ENCODE results near the gene GRM2.
"Not testable (repeated sequence)": the region's sequence is repeated elsewhere in the genome, so short reads cannot be mapped to it uniquely, and the experiment has no call there.

GRM2 gene

DNA sequence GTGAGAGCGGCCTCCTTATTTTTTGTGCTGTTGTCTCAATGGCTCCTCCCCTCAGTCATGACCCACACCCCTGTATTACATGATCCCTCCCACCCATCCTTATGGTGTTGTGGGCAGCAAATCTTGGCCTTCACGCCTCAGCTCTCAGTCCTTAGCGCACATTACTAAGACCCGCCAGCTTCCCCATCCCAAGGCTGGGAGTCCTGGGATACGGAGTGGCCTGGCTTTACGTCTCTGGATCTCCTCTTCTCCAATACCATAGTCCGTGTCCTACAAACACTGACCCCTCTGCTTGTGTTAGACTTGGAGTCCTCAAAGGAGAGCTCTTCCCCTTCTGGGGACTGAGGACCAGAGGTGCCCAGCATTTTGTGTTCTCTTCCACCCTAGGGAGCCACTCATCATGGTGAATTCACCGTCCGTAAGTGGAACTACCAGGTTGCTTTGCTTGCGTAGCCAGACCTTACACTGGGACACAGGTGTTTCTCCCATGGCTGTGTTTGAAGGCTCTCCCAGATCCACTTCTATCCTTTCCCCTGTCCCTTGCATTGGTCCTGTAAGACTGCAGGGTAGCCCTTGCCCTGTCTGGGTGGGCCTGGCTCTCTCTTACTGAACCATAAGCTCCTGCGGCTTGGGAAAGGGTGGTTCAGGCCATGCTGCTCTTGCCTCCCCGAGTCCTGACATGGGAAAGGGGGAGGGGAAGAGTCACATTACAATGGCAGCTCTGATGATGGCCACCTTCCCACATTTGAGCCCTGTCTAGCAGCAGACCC lies 13.6 kb downstream of the GRM2 start:
- in situ Hi-C loops (cut with MboI; ENCODE audit: low sequenced_read_pairs): no loop called here

DNA sequence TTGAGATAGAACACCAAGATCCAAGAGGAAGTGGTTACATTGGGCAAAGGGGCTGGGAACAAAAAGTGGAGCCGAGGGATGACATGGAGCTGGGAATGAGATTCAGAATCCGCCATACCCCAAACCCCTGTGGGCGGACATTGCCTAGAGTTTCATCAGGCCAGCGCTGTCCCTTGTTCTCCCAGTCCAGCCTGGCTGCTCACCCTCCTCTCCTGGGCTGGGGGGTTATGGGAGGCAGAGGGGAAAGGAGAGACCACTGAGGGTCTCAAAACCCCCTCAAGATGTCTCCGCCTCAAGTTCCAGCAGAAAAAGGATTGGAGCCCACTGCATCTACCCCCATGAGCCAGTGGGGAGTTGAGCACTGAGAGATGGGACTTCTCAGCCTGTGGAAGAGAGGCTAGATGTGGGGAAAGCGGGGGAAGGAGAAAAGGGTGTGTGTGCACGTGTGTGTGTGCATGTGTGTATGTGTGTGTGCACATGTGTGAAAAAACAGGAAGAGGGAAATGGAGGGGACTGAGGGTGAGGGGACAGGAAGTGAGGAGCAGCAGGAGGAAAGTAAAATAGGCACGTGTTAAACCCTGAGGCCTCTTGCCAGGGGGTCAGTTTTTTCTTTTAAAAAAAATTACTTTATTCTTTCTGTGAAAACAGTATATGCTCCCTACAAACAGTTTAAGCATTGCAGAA lies 14.3 kb downstream of the GRM2 start:
- in situ Hi-C loops (cut with MboI; ENCODE audit: low sequenced_read_pairs): no loop called here

DNA sequence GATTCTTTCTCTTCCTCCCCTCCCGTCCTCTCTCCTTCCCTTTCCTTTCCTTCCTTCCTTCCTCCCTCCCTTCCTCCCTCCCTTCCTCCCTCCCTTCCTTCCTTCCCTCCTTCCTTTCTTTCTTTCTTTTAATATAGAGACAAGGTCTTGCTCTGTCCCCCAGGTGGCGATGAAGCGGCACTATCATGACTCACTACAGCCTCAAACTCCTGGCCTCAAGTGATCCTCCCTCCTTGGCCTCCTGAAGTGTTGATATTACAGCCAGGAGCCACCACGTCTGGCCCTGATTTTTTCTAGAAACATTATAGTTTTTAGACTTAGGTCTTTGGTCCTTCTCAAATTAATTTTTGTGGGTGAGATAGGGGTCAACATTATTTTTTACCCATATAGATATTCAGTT lies 15.5 kb downstream of the GRM2 start:
- in situ Hi-C loops (cut with MboI; ENCODE audit: low sequenced_read_pairs): no loop called here

DNA sequence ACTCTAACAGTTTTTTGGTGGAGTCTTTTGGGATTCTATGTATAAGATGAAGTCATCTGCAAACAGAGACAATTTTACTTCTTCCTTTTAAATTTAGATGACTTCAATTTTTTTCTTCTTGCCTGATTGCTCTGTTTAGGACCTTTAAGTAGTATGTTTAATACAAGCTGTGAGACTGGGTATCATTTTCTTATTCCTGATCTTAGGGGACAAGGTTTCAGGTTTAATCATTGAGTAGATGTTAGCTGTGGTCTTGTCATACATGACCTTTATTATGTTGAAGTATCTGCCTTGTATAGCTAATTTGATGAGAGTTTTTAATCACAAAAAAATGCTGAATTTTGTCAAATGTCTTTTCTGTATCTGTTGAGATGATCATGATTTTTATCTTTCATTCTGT lies 20.6 kb downstream of the GRM2 start:
- in situ Hi-C loops (cut with MboI; ENCODE audit: low sequenced_read_pairs): no loop called here

DNA sequence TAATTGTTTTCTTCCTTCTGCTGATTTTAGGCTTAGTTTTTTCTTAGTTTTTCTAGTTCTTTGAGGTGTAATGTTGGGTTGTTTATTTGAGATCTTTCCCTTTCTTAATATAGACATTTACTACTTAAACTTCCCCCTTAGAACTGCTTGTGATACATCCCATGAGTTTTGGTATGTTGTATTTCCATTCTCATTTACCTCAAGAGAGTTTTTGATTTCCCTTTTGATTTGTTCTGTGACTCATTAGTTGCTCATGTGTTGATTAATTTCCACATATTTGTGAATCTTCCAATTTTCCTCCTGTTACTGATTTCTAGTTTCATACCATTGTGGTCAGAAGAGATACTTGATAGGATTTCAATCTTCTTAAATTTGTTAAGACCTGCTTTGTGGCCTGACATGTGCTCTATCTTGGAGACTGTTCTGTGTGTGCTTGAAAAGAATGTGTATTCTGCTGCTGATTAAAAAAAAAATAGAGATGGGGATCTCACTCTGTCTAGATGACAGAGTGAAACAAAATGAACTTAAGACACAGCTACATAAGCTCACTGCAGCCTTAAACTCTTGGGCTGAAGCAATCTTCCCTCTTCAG lies 22.3 kb downstream of the GRM2 start:
- in situ Hi-C loops (cut with MboI; ENCODE audit: low sequenced_read_pairs): no loop called here

DNA sequence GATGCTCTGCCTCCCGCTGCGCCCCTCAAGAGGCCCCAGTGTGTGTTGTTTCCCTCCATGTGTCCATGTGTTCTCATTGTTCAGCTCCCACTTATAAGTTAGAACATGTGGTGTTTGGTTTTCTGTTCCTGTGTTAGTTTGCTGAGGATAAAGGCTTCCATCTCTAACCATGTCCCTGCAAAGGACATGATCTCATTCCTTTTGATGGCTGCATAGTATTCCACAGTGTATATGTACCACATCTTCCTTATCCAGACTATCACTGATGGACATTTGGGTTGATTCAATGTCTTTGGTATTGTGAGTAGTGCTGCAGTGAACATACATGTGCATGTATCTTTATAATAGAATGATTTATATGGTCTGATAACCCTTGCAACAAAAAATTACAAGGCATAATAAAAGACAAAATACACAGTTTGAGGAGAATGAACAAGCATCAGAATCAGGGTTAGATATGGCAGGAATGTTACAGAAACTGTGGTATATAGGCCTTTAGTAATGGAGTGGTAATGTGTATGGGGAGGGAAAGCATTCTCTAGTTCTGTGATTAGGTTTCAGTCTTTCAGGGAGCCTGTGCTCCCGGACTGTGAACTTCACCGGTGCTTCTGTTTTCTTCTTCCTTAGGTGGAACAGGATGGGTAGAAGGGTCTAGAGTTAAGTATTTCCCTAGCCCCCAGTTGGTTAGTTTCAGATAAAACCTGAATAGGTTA lies 27.1 kb downstream of the GRM2 start:
- in situ Hi-C loops (cut with MboI; ENCODE audit: low sequenced_read_pairs): no loop called here

DNA sequence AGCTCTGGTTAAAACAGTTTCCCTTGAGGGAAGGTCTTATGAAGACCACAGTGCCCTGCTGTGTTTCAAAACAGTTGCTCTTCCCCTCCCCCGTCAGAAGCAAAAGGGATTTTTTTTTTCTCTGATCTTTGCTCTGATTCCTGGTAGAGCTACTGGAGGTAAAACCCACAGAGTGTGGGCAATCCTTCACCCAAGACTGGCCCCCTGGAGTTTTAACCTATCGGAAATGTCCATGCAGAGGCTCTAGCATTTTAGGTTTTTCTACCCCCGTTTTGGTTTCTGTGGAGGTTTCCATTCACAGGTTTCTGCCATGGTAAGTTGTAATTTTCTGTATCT lies 27.7 kb downstream of the GRM2 start:
- in situ Hi-C loops (cut with MboI; ENCODE audit: low sequenced_read_pairs): no loop called here

DNA sequence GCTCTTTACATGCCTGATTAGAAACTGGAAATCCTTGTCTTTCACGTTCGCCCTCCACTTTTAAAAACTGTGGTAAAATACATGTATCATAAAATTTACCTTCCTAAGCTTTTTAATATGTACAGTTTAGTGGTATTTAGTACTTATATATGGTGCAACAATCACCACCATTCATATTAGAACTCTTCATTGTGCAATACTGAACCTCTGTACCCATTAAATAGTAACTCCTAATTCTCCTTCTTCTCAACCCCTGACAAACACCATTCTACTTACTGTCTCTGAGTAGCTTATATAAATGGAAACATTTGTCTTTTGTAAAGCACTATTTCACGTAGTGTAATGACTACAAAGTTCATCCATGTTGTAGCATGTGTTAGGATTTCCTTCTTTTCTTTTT lies 28.2 kb downstream of the GRM2 start:
- in situ Hi-C loops (cut with MboI; ENCODE audit: low sequenced_read_pairs): no loop called here

DNA sequence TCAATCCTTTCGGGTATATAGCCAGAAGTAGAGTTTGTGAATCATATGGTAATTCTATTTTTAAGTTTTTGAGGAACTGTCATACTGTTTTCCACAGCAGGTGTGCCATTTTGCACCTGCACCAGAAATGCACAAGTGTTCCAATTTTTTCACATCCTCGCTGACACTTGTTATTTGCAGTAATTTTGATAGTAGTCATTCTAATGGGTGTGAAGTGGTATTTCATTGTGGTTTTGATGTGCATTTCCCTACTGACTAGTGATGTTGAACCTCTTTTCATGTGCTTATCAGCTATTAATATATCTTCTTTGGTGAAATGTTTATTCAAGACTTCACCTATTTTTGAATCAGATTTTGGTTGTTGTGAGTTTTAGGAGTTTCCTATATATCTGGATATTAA lies 29.1 kb downstream of the GRM2 start:
- in situ Hi-C loops (cut with MboI; ENCODE audit: low sequenced_read_pairs): no loop called here

DNA sequence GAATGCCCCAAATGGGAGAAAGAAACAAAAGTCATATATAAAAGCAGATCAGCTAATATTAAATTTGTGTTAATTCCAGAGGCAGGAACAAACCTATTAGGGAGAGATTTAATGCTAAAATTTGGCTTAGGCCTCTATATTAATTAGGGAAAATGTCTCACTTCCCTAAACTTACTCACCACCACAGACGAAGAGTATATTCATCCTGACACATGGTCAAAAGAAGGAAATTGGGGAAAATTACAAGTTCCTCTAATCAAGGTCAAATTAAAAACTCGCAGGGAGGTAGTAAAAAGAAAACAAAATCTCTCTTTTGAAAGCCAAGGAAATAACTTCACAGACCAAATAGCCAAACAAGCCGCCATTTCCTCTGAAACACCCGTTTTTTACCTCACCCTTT lies 32.2 kb downstream of the GRM2 start:
- in situ Hi-C loops (cut with MboI; ENCODE audit: low sequenced_read_pairs): no loop called here

DNA sequence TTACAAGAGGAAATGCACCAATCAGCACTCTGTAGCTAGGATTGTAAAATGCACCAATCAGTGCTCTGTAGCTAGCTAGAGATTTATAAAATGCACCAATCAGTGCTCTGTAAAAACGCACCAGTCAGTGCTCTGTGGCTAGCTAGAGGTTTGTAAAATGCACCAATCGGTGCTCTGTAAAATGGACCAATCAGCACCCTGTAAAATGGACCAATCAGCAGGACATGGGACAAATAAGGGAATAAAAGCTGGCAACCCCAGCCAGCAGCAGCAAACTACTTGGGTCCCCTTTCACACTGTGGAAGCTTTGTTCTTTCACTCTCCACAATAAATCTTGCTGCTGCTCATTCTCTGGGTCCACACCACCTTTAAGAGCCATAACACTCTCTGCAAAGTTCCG lies 35.5 kb downstream of the GRM2 start:
- in situ Hi-C loops (cut with MboI; ENCODE audit: low sequenced_read_pairs): not testable (repeated sequence)

DNA sequence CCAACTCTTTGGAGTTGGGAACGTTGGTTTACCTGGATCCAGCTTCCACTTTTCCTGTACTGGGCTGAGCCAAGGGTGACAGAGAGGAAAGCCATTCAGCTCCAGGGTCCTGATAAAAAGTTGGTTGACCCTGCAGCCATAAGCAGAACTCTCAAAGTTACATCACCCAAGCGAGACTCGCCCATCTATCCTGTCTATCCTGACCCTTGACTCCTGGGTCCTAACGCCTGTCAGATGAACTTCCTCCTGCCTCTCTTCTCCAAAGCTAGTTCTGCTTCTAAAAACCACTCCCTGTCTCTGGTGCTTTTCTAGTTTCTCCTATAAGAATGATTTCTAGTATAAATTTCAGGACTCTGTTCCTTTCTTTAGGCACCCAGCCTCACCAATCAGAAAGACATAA lies 36.1 kb downstream of the GRM2 start:
- in situ Hi-C loops (cut with MboI; ENCODE audit: low sequenced_read_pairs): not testable (repeated sequence)

DNA sequence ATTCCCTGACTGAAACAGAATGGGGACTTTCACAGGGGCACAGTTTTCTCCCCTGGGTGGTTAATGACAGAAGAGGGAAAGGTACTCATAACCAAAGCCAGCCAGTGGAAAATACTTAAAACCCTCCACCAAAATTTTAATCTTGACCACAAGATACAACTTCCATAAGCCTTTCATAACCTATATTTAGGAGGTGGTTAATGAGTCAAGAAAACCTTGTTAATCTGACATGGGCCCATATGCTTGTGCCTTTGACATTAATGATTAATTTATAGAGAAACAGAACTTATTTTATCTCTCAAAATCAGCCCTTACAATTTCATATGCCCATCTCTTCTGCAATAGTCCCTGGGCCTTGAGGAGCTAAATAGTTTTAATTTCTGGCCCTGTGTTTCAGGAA lies 41.0 kb downstream of the GRM2 start:
- in situ Hi-C loops (cut with MboI; ENCODE audit: low sequenced_read_pairs): no loop called here

DNA sequence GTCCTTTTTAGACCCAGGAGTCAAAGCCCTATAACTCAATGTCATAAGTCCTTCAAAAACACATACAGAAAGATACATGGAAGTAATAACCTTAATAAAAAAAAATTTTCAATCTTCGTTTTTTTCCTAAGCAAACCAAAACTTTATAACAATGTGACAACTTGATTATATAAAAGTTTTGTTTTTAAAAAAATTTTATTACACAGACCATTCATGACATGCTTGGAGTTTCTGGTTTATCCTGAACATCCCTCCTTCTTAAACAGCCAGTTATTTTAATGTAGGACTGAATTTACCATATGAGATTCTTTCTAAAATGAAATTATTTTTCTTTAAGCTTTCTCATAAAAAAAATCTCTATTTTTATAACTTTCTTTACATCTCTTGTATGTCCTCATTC lies 41.5 kb downstream of the GRM2 start:
- in situ Hi-C loops (cut with MboI; ENCODE audit: low sequenced_read_pairs): no loop called here

DNA sequence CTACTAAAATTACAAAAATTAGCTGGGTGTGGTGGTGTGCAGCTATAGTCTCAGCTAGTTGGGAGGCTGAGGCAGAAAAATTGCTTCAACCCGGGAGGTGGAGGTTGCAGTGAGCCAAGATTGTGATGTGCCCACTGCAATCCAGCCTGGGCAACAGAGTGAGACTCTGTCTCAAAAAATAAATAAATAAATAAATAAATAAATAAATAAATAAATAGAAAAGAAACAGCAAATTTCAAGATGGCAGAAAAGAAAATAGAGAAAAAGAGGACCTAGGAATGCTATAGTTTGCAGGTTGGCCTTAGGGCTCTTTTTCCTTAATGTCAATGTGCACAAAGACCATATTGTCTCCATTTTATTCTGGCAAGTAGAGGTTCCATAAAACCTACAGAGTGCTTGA lies 44.0 kb downstream of the GRM2 start:
- in situ Hi-C loops (cut with MboI; ENCODE audit: low sequenced_read_pairs): no loop called here

DNA sequence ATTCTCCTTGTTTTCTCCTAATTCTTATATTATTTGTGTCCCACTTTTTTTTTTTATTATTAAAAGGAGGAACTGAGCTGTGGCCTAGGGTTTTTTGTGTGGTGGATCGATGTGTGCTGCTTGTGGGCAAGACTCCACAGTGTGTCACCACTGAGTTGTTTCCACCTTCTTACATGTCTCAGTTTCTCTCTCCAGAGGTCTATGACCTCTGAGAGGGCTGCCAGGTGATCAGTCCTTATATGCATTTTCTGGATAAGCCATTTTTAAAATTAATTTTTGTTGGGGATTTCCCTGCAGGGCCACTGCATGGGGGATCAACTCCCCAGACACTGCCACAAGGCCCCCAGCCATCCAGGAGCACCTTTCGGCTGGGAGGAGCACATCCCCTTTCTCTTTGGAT lies 44.4 kb downstream of the GRM2 start:
- in situ Hi-C loops (cut with MboI; ENCODE audit: low sequenced_read_pairs): no loop called here

DNA sequence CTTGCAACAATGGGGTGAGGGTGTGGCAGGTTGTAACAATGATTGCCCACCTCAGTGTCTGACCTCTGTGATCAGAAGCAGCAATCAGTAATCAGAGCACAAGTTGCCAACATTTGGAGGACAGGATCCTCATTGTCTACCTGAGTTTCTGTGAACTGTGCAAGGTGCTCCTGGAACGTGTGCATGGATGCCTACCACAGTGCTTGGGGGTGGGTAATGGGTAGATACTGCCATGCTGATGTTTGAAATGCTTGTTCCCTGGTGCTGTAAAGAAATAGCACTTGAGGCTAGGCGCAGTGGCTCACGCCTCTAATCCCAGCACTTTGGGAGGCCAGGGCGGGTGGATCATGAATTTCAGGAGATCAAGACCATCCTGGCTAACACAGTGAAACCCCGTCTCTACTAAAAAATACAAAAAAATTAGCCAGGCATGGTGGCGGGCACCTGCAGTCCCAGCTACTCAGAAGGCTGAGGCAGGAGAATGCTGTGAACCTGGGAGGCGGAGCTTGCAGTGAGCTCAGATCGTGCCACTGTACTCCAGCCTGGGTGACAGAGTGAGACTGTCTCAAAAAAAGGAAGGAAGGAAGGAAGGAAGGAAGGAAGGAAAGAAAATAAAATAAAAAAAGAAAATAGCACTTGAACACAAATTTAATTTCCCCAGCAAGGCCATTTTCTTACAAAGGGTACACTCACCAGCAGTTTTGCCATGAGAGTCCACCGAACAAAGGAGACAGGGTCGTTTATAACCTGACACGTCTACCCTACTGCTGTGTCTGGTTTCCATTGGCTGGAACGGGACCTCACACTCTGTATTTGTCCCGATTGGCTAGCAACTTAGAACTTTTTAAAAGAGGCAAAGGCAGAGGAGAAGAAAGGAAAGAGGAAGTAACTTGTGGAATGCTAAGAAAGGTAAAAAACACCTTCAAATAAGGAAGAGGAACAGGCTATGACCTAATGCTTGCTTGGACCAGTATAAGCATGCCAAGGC lies 47.2 kb downstream of the GRM2 start:
- in situ Hi-C loops (cut with MboI; ENCODE audit: low sequenced_read_pairs): not testable (repeated sequence)

DNA sequence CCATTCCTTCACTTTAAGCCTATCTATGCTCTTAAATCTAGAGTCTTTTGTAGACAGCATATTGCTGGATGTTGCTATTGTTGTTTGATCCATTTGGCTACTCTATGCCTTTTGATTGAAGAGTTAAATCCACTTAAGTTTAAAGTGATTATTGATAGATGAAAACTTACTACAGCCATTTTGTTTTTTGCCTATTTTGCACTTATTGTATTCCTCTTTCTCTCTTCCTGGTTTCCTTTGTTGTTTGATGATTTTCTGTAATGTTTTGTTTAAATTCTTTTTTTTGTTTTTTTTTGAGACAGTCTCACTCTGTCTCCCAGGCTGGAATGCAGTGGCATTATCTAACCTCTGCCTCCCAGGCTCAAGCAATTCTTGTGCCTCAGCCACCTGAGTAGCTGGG lies 52.3 kb downstream of the GRM2 start:
- in situ Hi-C loops (cut with MboI; ENCODE audit: low sequenced_read_pairs): no loop called here
